IPS-11a (cell line): Measurements from ENCODE around the gene ETAA1.

ENCODE experiments used
- H3K4me3 ChIP-seq: one replicate; pipeline ENCODE4 v1.5.1; 2013; ENCODE audit warnings: low read depth, low read length, control low read depth

Gene ETAA1

DNA sequence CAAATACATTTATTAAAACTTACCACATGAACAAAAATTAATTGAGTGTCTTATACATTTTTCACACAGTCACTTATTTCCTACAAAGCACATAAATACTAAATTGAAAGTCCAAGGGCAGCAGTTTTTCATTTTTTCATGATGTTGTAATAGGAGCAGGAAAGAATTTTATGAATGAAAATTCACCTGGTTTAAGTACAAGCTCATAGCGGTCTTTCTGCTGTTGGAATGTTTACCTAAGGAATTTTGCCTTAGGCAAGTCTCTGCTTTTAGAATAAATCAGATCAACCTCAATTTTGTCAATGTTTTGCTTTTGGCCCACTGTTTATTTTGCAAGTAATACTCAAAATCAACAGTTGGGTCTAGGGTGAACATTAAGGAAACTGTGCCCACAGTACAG, 40.0 kb downstream of the ETAA1 start:
- no peak overlapping the region for H3K4me3 ChIP-seq

DNA sequence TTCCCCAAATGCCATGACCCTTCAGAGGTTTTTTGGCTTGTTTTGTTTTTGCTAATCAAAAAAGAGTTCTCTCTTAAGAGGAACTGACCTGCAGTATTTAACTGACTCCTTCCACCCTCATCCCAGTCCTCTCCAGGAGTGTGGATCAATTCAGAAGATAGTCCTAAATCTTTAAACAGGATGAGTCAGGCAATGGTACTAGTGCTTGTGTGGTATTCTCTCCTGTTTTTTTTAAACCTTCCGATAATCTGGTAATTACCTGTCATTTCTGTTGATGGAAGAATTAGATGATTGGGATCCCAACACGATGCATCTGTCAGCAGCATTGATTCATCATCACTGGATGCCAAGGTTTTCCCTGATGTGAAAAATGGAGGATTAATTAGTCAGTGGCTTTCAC, 41.2 kb downstream of the ETAA1 start:
- no peak overlapping the region for H3K4me3 ChIP-seq

DNA sequence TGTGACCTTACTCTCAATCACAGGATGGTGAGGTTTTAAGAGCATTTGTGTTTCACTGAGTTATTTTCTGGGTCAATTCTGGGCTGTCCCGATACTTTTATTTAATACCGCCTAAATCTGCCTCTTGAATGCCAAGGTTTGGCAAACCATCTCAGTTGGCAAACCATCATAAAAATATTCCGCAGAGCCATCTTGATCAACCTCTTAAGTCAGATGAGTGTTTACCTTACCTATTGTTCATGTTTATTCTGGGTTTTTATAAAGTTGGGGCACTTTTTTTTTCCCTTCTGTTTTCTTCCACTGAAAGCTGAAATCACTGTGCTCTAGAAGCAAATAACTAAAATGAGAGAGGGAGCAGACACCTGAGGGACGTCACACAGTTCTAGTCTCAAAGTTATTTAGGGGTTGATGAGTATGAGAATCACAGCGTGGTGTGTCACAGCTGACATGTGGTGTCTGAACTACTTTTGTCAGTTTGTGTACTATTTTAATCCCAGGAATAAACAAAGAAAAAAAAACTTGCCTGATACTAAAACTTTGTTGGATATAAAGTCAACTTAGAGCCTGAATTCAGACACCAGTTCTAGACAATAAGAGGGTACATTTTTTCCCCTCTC, 48.6 kb downstream of the ETAA1 start:
- no peak overlapping the region for H3K4me3 ChIP-seq

DNA sequence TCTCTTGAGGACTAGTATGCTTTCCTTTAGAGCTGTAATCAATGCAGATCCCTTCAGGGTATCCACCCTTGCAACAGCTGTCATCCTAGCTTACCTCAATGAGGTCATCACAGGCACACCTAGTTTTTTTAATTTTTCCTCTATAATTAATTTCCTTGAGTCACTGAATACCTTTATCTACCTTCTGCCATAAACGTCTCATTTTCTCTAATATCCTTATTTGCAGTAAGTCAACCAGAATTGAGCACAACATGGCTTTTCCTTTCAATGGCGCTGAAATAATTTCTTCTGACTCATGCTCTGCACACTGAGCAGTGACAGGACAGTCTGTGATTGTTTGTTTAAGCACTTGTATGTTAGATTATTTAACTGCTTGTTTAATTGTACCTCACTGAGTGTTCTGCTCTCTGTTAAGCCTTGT, 49.4 kb downstream of the ETAA1 start:
- H3K4me3 ChIP-seq = no peak overlapping the region

DNA sequence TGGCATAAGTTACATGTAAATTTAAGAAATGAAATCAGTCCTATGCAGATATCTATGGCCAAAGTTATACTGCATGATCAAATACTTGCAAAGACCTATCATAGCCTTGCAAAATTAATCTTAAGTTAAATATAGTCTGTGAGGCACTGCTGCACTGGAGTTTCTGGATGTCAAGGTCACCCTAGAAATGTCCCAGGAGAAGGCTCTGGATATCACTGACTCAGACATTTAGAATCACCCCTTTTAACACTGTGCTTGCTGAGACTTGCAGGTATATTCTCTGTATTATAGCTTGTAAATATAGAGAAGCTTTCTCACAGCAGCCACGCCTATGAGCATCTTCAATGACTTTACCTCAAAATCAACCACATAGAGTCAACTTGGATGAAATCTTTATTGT, 51.5 kb downstream of the ETAA1 start:
- no peak overlapping the region for H3K4me3 ChIP-seq

DNA sequence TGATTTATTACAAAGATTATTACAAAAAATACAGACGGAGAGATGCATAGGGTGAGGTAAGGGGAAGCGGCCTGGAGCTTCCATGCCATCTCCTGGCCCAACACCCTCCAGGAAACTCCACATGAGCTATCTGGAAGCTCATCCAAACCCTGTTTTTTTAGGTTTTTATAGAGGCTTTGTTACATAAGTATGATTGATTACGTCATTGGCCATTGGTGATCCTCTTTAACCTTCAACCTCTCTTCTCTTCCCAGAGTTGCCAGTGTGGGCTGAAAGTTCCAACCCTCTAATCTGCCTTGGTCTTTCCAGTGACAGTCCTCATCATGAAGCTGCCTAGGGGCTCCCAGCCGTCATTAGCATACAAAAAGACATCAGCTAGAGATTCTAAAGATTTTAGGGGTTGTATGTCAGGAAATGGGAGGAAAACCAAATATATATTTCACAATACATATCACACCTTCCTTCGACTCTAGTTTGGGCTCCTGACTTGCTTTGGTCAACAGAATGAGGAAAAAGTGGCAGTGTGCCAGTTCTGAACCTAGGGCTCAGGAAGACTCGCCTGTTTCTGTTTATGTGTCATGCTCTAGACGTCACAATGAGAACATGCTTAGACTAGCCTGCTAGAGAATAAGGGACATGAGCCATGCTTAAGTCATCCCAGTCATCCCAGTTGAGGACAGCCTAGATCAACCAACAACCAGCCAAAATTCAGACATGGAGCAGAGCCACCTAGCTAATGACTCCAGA, 54.1 kb downstream of the ETAA1 start:
- H3K4me3 ChIP-seq = no peak overlapping the region

DNA sequence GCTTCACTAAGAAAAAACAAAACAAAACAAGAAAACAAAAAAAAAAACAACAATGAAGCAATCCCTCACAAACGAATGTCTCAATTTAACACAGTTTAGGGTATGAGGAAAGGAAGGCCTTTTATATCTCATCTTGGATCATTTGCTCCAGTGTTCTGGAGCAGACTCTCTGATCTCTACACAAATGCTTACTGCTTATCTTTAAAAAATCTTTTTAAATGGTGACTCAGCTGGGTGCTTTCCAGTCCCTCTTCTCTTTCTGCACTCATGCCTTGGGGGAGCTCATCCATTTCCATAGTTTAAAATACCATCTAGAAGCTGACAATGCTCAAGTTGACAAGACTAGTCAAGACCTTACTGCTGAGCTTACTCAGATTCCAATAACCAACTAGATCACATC, 56.2 kb downstream of the ETAA1 start:
- no peak overlapping the region for H3K4me3 ChIP-seq

DNA sequence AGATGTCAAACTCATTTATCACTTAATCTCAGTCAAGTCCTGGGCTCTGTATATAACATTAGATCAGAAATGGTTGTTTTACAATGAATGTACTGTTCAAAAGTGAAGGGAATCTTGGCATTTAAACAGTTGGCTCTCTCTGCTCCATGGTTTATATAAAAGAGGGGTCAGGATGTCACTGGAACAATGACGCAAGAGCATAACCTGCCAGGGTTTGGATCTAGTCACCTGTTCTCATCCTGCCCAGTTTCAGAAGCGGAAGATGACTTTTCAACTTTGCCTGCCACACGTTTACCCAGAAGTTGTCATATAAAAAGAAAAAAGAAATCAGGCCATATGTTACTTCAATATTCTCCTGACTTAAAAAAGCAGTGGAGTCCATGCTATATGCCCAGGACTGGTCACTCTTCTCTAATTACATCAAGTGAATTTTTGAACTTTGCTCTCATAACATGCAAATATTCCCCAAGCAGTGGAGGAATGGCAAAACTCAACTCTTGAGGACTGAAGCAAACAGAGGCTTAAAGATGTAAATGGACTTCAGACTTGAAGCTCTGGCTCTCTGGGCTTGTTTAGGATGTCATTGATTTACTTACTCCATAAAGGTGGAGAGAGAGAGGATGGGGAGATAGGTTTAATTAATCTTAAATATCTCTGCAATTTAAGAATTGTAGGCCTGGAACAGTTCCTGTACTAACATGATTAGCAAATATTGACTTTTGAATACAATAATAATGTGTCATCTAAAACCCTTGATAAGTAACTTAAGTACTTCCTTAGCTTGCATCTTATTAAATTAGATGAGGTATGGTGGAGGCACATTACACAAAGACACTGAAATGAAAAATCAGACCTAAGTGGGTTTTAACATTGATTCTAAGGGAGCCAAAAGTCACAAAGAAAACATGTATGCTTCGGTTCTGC, 58.3 kb downstream of the ETAA1 start:
- no peak overlapping the region for H3K4me3 ChIP-seq

DNA sequence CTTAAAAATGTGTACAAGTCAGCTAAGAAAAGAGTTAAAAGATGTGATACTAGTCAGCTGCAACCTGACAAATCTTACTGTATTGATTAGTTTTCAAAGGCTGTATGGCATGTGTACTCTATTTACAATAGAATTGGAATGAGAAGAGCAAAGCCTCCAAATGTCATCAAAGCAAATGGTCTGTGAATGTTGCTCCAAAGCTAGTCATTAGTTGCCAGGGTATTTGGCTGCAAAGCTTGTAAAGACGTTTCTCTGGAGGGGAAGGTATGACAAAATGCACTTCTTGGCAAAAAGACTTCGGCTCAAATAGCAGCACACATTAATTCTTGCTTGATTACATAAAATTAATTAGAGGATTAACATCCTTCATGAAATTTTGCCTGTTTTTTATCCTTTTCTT, 59.3 kb downstream of the ETAA1 start:
- H3K4me3 ChIP-seq = no peak overlapping the region

DNA sequence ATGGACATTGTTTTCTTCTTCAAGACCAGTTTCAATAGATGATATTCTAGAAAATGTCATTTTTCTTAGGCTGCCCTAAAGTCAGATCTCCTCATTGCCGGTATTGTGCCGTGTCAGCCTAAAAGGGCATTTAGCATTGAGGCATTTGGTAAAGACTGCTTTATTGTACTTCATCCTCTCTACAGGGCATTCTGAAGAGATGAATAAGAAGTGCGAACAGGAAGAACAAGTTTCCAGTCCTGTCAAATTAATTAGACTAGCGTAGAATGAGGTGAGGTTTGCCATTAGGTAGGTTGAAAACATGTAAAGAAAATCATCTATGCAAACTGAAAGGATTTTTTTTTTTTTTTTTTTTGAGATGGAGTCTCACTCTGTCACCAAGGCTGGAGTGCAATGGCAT, 60.6 kb downstream of the ETAA1 start:
- no peak overlapping the region for H3K4me3 ChIP-seq

DNA sequence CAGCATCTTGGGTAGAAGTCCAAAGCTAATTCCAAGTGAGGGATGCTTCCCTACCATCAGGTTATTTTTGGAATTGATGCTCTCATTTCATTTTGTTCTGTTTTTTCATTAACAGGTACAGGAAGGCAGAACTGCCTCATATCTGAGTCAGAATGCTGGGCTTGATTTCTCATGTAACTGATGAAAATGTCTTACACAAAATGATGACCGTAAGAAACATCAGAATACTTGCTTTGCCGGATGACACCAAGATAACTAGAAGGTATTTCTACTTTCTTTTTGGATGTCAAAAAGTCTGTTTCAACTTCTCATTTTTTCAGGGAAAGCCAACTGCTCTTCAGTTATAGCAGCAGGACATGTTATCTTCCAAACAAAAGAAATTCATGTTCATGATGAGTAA, 62.6 kb downstream of the ETAA1 start:
- H3K4me3 ChIP-seq = no peak overlapping the region
